ENCODE measurements around the gene PHLDB3.

PHLDB3 gene

DNA sequence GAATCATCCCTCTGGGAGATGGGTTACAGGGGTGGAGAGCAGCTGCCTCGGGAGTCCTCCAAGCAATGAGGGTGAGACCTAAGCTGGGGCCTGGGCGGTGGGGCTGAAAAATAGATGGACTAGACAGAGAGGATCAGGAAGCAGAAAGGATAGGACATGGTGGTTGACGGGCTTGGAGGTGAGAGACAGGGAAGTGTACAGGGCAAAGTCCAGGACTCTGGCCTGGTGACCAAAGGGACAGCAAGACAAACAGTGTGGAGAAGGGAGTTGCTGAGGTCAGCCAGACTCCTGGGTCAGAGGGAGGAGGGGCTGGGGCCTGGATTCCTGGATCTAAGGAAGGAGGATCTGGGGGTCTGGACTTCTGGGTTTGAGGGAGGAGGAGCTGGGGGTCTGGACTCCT lies 5.5 kb downstream of the PHLDB3 start:
- Mint-ChIP-seq H3K9me3 (no peaks in the 10 kb centered on the region), H3K4me3 (no peak overlapping the region), H3K4me1 (peaks cover 24% of the 10 kb centered on the region), H3K27me3 (no peaks in the 10 kb centered on the region), H3K36me3 (peaks cover 20% of the 10 kb centered on the region), H3K27ac (no peak overlapping the region)
- CTCF ChIA-PET = no interaction called here
- no peak for DNase-seq

DNA sequence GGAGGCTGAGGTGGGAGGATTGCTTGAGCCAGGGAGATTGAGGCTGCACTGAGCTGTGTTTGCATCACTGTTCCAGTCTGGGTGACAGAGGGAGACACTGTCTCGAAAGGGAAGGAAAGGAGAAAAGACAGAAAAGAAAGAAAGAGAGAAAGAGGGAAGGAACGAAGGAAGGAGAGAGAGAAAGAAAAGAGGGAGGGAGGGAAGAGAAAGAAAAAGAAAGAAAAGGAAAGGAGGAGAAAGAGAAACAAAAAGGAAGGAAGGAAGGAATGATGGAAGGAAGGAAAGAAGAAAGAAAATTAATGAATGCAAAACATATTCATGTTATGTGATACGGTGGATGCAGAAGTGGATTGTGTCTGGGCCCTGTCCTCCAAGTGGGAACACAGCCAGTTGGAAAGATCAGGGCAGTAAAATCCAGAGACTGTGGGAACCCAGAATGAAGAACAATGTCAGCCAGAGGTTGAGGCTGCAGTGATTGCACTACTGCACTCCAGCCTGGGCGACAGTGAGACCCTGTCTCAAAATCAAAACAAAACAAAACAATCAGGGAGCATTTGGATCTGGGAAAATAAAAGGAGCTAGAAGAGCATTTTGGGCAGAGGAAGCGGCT lies 6.2 kb downstream of the PHLDB3 start:
- H3K27me3 Mint-ChIP-seq = no peaks in the 10 kb centered on the region
- CTCF ChIA-PET = no interaction called here
- H3K36me3 Mint-ChIP-seq = peaks cover 20% of the 10 kb centered on the region
- H3K27ac Mint-ChIP-seq = no peak overlapping the region
- DNase-seq = no peak
- peaks cover 19% of the 10 kb centered on the region for H3K4me1 Mint-ChIP-seq
- H3K9me3 Mint-ChIP-seq = no peaks in the 10 kb centered on the region
- no peak overlapping the region for H3K4me3 Mint-ChIP-seq

DNA sequence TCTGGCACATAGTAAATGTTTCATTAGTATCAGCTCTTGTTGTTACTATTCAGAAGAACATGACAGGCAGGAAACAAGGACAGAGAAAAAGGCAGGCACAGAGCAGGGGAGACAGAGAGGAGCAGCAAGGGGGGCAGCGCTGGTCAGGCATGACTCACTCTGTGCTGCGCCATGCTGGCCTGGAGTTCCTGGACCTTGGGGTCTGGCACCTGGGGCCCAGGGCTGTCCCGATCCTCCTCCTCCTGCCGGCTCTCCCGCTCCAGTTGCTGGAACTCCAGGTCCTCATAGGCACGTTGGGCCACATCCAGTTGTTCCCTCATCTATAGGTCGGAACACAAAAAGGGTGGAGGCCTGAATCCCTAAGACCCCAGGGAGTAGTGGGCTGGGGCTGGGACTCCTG lies 7.6 kb downstream of the PHLDB3 start:
- Mint-ChIP-seq H3K36me3 (peaks cover 15% of the 10 kb centered on the region), H3K27me3 (no peaks in the 10 kb centered on the region), H3K9me3 (no peaks in the 10 kb centered on the region), H3K27ac (peak overlapping the region; percentile 56), H3K4me3 (no peak overlapping the region), H3K4me1 (peaks cover 6% of the 10 kb centered on the region)
- CTCF ChIA-PET = no interaction called here
- DNase-seq = no peak

DNA sequence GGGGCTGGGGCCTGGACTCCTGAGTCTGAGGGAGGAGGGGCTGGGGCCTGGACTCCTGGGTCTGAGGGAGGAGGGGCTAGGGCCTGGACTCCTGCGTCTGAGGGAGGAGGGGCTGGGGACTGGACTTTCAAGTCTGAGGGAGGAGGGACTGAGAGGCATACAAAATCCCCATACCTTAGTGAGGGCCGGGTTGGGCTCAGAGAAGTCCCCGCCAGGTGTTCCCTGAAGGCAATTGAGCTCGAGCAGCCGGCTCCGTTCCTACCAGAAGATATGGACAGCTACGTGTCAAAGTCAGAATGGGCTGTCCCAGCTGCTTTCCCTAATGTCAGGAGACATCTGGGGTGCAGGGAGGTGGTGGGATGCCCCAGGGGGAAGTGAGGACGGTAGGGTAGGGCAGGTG lies 9.5 kb downstream of the PHLDB3 start:
- H3K36me3 Mint-ChIP-seq = peaks cover 11% of the 10 kb centered on the region
- CTCF ChIA-PET = interaction anchor here (0.7 to 2.1 kb wide), 3 partner anchors 9 to 48 kb away, joined by 3 to 7 read pairs (median 3); partner anchors contain the start of gene PHLDB3
- no peaks in the 10 kb centered on the region for H3K27me3 Mint-ChIP-seq
- no peak for DNase-seq
- H3K9me3 Mint-ChIP-seq = no peaks in the 10 kb centered on the region
- no peaks in the 10 kb centered on the region for H3K4me1 Mint-ChIP-seq
- no peak overlapping the region for H3K27ac Mint-ChIP-seq
- no peak overlapping the region for H3K4me3 Mint-ChIP-seq

DNA sequence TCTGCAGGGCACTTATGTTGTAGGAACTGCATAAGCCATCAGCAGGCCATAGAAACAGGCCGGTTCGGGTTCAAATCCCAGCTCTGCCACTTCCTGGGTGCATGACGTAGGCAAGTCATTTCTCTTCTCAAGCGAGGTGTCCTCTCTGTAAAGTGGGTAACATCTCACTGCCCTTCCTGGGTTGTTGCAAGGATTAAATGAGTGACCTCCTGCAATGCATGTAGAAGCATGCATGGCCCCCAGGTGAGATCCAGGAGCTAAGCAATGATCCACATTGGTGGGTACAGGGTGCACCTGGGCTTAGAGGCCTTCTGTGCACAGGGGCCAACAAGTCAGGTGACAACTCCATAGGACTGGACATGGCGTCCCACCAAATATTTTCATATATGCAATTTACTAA lies 13.8 kb downstream of the PHLDB3 start:
- no peak overlapping the region for H3K4me3 Mint-ChIP-seq
- H3K9me3 Mint-ChIP-seq = no peaks in the 10 kb centered on the region
- no peaks in the 10 kb centered on the region for H3K4me1 Mint-ChIP-seq
- CTCF ChIA-PET = interaction anchor here (0.6 kb wide), 1 partner anchor 58 kb away, joined by 3 read pairs; no protein-coding TSS in a partner anchor
- no peak for DNase-seq
- H3K27me3 Mint-ChIP-seq = no peaks in the 10 kb centered on the region
- no peak overlapping the region for H3K27ac Mint-ChIP-seq
- peaks cover 7% of the 10 kb centered on the region for H3K36me3 Mint-ChIP-seq

- Mint-ChIP-seq H3K27me3 (no peaks in the 10 kb centered on the region), H3K27ac (no peak overlapping the region), H3K4me1 (no peaks in the 10 kb centered on the region), H3K4me3 (no peak overlapping the region), H3K9me3 (no peaks in the 10 kb centered on the region), H3K36me3 (peaks cover 4% of the 10 kb centered on the region)
- no peak for DNase-seq
- CTCF ChIA-PET = interaction anchor here (0.6 kb wide), 1 partner anchor 57 kb away, joined by 3 read pairs; no protein-coding TSS in a partner anchor
Measured at GRCh38 chr19:43489979-43490599, 14.5 kb downstream of the PHLDB3 start.

GRCh38 chr19:43489310-43489709 lies 15.2 kb downstream of the PHLDB3 start:
- Mint-ChIP-seq H3K9me3 (no peaks in the 10 kb centered on the region), H3K27ac (no peak overlapping the region), H3K4me3 (no peak overlapping the region), H3K36me3 (peaks cover under 1% of the 10 kb centered on the region), H3K27me3 (no peaks in the 10 kb centered on the region), H3K4me1 (no peaks in the 10 kb centered on the region)
- DNase-seq = no peak
- CTCF ChIA-PET = no interaction called here

DNA sequence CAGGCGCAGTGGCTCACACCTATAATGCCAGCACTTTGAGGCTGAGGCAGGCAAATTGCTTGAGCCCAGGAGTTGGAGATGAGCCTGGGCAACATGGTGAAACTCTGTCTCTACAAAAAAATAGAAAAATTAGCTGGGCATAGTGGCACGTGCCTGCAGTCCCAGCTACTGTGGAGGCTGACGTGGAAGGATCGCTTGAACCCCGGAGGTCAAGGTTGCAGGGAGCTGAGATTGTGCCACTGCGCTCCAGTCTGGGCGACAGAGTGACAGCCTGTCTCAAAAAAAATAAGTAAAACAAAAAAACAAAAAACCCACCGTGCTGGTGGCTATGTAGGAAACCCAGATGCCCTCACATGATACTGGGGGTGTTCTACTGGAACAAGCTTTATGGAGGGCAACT lies 16.4 kb downstream of the PHLDB3 start:
- Mint-ChIP-seq H3K27ac (no peak overlapping the region), H3K4me1 (no peaks in the 10 kb centered on the region), H3K4me3 (no peak overlapping the region), H3K27me3 (no peaks in the 10 kb centered on the region), H3K36me3 (no peaks in the 10 kb centered on the region), H3K9me3 (no peaks in the 10 kb centered on the region)
- DNase-seq = no peak
- CTCF ChIA-PET = interaction anchor here (0.6 to 2.3 kb wide), 2 partner anchors 31 to 49 kb away, joined by 3 to 7 read pairs; no protein-coding TSS in a partner anchor

DNA sequence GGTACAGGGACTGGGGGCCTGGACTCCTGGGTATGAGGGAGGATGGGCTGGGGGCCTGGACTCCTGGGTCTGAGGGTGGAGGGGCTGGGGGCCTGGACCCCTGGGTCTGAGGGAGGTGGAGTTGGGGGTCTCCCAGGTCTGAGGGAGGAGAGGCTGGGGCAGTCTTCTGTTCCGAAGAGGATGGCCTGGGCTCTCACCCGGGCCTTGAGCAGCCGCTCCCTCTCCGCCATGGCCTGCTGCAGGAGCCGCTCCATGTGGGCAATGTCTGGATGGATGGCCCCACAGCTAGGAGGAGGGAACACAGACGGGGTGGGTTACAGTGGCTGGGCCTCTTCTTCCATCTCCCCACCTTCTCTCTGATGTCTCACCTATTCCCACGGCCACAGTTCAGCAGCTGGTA lies 18.1 kb downstream of the PHLDB3 start:
- no peak for DNase-seq
- CTCF ChIA-PET = interaction anchor here (2.3 kb wide), 1 partner anchor 33 kb away, joined by 7 read pairs; no protein-coding TSS in a partner anchor

GRCh38 chr19:43485951-43486350 lies 18.6 kb downstream of the PHLDB3 start:
- CTCF ChIA-PET = interaction anchor here (0.9 to 2.3 kb wide), 2 partner anchors 33 to 34 kb away, joined by 3 to 7 read pairs; no protein-coding TSS in a partner anchor

More for the DNA sequence above, 18.1 kb downstream of the PHLDB3 start:
- Mint-ChIP-seq H3K27ac (no peak overlapping the region), H3K27me3 (no peaks in the 10 kb centered on the region), H3K4me3 (no peak overlapping the region), H3K9me3 (no peaks in the 10 kb centered on the region), H3K36me3 (no peaks in the 10 kb centered on the region), H3K4me1 (no peaks in the 10 kb centered on the region)

DNA sequence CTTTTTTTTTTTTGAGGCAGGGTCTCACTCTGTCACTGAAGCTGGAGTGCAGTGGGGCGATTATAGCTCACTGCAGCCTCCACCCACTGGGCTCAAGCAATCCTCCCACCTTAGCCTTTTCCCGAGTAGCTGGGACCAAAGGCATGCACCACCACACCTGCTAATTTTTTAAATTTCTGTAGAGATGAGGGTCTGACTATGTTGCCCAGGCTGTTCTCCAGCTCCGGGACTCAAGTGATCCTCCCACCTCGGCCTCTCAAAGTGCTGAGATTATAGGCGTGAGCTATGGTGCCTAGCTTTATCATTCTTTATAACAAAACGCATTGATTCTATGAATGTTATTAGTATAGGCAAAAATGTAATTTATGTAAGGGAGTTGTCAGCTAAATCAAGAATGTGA lies 21.3 kb downstream of the PHLDB3 start:
- H3K27ac Mint-ChIP-seq = no peak overlapping the region
- no peak for DNase-seq

More at GRCh38 chr19:43485951-43486350, 18.6 kb downstream of the PHLDB3 start:
- no peaks in the 10 kb centered on the region for H3K9me3 Mint-ChIP-seq
- H3K36me3 Mint-ChIP-seq = no peaks in the 10 kb centered on the region
- no peak overlapping the region for H3K4me3 Mint-ChIP-seq
- DNase-seq = no peak
- H3K4me1 Mint-ChIP-seq = no peaks in the 10 kb centered on the region
- H3K27me3 Mint-ChIP-seq = no peaks in the 10 kb centered on the region
- no peak overlapping the region for H3K27ac Mint-ChIP-seq

DNA sequence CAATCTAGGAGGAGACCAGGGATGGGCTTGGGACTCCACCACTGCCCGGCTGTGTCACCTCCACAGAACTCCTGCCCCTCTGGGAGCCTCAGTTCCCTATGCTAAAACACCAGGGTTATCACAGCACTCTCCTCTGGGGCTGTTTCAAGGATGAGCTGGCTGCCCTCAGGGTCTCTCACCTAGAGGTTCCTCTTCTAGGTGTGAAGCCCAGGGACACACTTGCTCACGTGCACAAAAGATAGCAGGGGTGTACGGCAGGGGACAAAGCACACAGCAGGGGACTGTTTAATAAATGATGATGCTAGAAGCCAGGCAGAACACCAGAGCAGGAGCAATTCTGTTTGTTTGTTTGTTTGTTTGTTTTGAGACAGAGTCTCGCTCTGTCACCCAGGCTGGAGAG lies 22.4 kb downstream of the PHLDB3 start:
- Mint-ChIP-seq H3K4me3 (no peak overlapping the region), H3K27me3 (no peaks in the 10 kb centered on the region), H3K4me1 (no peaks in the 10 kb centered on the region), H3K36me3 (peaks cover 3% of the 10 kb centered on the region), H3K9me3 (no peaks in the 10 kb centered on the region), H3K27ac (no peak overlapping the region)
- no peak for DNase-seq
- CTCF ChIA-PET = no interaction called here

More for the DNA sequence above, 21.3 kb downstream of the PHLDB3 start:
- CTCF ChIA-PET = interaction anchor here (0.9 to 1.3 kb wide), 3 partner anchors 25 to 38 kb away, joined by 3 to 4 read pairs (median 3); no protein-coding TSS in a partner anchor
- H3K36me3 Mint-ChIP-seq = no peaks in the 10 kb centered on the region
- H3K4me1 Mint-ChIP-seq = no peaks in the 10 kb centered on the region
- no peak overlapping the region for H3K4me3 Mint-ChIP-seq
- H3K27me3 Mint-ChIP-seq = no peaks in the 10 kb centered on the region
- no peaks in the 10 kb centered on the region for H3K9me3 Mint-ChIP-seq

DNA sequence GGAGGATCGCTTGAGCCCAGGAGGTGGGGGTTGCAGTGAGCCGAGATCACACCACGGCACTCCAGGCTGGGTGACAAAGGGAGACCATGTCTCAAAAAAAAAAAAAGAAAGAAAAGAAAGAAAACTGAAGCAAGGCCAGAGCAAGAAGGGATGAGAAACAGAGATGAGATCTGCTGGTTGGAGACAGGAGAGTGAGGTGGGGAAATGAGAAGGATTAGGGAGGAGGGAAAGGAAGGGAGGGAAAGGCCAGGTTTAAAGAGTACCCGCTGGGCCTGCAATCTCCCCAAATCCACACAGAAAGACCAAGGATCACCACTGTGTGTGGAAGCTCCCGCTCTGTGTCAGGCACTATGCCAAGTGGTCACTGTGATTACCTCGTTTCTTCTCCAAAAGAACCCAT lies 22.8 kb downstream of the PHLDB3 start:
- Mint-ChIP-seq H3K27me3 (no peaks in the 10 kb centered on the region), H3K4me1 (no peaks in the 10 kb centered on the region), H3K36me3 (peaks cover 3% of the 10 kb centered on the region), H3K4me3 (no peak overlapping the region), H3K9me3 (no peaks in the 10 kb centered on the region), H3K27ac (no peak overlapping the region)
- CTCF ChIA-PET = no interaction called here
- no peak for DNase-seq

- H3K27me3 Mint-ChIP-seq = no peaks in the 10 kb centered on the region
- H3K9me3 Mint-ChIP-seq = no peaks in the 10 kb centered on the region
- peaks cover 4% of the 10 kb centered on the region for H3K36me3 Mint-ChIP-seq
- DNase-seq = no peak
- CTCF ChIA-PET = no interaction called here
- no peak overlapping the region for H3K27ac Mint-ChIP-seq
- H3K4me1 Mint-ChIP-seq = peaks cover 5% of the 10 kb centered on the region
- H3K4me3 Mint-ChIP-seq = no peak overlapping the region
Measured at GRCh38 chr19:43480574-43480973, 24.0 kb downstream of the PHLDB3 start.

Data from activated naive CD4-positive, alpha-beta T cell treated with anti-CD3 and anti-CD28 coated beads, Interleukin-2, amount 10 ng/mL, durations not matched to agents 7 days and 5 days (primary cell).